Smooth muscle cell (in vitro differentiated cells): ENCODE measurements around the gene FBXO8. TPM values are rescaled to one million over a fixed set of nuclear protein-coding genes. Genes with fewer than 3 reads are reported as not detected.

ENCODE experiments used
- DNase-seq: peaks from one replicate; lab custom pipeline; 2025; ENCODE audit not compliant: unreplicated experiment; lab: John Stamatoyannopoulos, UW
- H2AFZ ChIP-seq: fragments of 200-600 bp; sonication (generic); 2 replicates; pipeline ENCODE4 v1.6.0; 2016; ENCODE audit warnings: antibody characterized with exemption, low read depth, mild to moderate bottlenecking
- H3F3A ChIP-seq: fragments of 200-600 bp; sonication (generic); 2 replicates; pipeline ENCODE4 v1.6.0; 2017; ENCODE audit warnings: antibody characterized with exemption, low read depth
- H3K27ac ChIP-seq: fragments of 200-600 bp; sonication (generic); 2 replicates; pipeline ENCODE4 v1.5.1; 2016; ENCODE audit warnings: low read depth, mild to moderate bottlenecking
- H3K27me3 ChIP-seq: fragments of 200-600 bp; sonication (generic); 2 replicates; pipeline ENCODE4 v1.6.1; 2016; ENCODE audit warnings: low read depth, mild to moderate bottlenecking
- H3K36me3 ChIP-seq: fragments of 200-600 bp; sonication (generic); 2 replicates; pipeline ENCODE4 v1.5.1; 2016; ENCODE audit warnings: low read depth
- H3K4me1 ChIP-seq: fragments of 200-600 bp; sonication (generic); 2 replicates; pipeline ENCODE4 v1.5.1; 2016; ENCODE audit warnings: low read depth
- H3K4me2 ChIP-seq: fragments of 200-600 bp; sonication (generic); 2 replicates; pipeline ENCODE4 v1.6.0; 2016; ENCODE audit warnings: mild to moderate bottlenecking
- H3K4me3 ChIP-seq: fragments of 200-600 bp; sonication (generic); 2 replicates; pipeline ENCODE4 v1.5.1; 2016; ENCODE audit warnings: mild to moderate bottlenecking
- H3K79me2 ChIP-seq: fragments of 200-600 bp; sonication (generic); 2 replicates; pipeline ENCODE4 v1.6.0; 2016; ENCODE audit warnings: low read depth, mild to moderate bottlenecking
- H3K9ac ChIP-seq: fragments of 200-600 bp; sonication (generic); 2 replicates; pipeline ENCODE4 v1.6.0; 2016; ENCODE audit warnings: low read depth
- H3K9me3 ChIP-seq: fragments of 200-600 bp; sonication (generic); replicated peaks from 2 replicates; pipeline ENCODE4 v1.5.1; 2016; ENCODE audit warnings: low read depth
- H4K20me1 ChIP-seq: fragments of 200-600 bp; sonication (generic); 2 replicates; pipeline ENCODE4 v1.6.0; 2016; ENCODE audit warnings: low read depth
- WGBS: methylation state at CpG from one replicate; pipeline ENCODE4 v1.1.7; 2016; ENCODE audit warnings: low lambda C conversion rate; 5-methylcytosine and 5-hydroxymethylcytosine counted together
- polyA plus RNA-seq: library from polyadenylated mRNA; unstranded; fragments of >200 nt; fragmentation: Nextera tagmentation; extraction: Ambion mirVana; gene quantifications from 2 replicates; pipeline ENCODE4 v1.2.1, GENCODE V29; 2016
- total RNA-seq: library from RNA; depleted of rRNA; stranded (reverse); fragments of >200 nt; gene quantifications from 2 replicates; pipeline ENCODE4 v1.2.3, GENCODE V29; 2014
- TF ChIP-seq, protein P1 (sequence below): fragments of 200-600 bp; sonication (generic); IDR thresholded peaks from 2 replicates; pipeline ENCODE4 v1.5.1; 2017; ENCODE audit warnings: borderline replicate concordance, mild to moderate bottlenecking, antibody characterized with exemption; ENCODE audit not compliant: insufficient read depth, poor library complexity, severe bottlenecking

FBXO8 gene
- total and polyA plus RNA-seq, 2 experiments from 2014 or later: 34.2 to 54.3 TPM

DNA sequence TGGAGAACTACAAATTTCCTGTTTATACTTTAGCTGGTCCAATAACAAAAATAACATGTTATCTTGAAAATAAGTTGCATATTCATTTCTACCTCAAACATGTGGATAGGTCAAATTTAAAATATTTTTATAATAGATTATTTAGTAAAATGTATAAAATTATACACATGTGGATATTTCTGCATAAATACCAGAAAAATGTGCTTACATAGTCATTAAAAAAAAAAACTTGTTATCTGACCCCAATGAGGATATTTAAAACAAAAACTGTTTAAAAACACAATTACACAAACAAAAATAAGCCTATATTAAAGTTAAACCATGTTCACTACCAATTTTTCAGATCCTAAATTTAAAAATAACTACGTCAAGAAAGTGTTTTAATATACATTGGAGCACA, 28.1 kb downstream of the FBXO8 start:
- Histone ChIP-seq H3K79me2 (peaks cover 27% of the 10 kb centered on the region), H3K36me3 (no peaks in the 10 kb centered on the region), H3K4me3 (no peak overlapping the region), H3F3A (no peaks in the 10 kb centered on the region), H3K9ac (no peak overlapping the region), H4K20me1 (no peaks in the 10 kb centered on the region), H2AFZ (no peak overlapping the region), H3K9me3 (no peaks in the 10 kb centered on the region), H3K27me3 (no peaks in the 10 kb centered on the region), H3K4me1 (no peaks in the 10 kb centered on the region), H3K4me2 (no peak overlapping the region), H3K27ac (no peak overlapping the region)
- TF ChIP-seq, protein P1, sequence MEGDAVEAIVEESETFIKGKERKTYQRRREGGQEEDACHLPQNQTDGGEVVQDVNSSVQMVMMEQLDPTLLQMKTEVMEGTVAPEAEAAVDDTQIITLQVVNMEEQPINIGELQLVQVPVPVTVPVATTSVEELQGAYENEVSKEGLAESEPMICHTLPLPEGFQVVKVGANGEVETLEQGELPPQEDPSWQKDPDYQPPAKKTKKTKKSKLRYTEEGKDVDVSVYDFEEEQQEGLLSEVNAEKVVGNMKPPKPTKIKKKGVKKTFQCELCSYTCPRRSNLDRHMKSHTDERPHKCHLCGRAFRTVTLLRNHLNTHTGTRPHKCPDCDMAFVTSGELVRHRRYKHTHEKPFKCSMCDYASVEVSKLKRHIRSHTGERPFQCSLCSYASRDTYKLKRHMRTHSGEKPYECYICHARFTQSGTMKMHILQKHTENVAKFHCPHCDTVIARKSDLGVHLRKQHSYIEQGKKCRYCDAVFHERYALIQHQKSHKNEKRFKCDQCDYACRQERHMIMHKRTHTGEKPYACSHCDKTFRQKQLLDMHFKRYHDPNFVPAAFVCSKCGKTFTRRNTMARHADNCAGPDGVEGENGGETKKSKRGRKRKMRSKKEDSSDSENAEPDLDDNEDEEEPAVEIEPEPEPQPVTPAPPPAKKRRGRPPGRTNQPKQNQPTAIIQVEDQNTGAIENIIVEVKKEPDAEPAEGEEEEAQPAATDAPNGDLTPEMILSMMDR: no peak
- 98% methylated on average over 1 of the region's 1 CpG for WGBS
- DNase-seq: no peak

DNA sequence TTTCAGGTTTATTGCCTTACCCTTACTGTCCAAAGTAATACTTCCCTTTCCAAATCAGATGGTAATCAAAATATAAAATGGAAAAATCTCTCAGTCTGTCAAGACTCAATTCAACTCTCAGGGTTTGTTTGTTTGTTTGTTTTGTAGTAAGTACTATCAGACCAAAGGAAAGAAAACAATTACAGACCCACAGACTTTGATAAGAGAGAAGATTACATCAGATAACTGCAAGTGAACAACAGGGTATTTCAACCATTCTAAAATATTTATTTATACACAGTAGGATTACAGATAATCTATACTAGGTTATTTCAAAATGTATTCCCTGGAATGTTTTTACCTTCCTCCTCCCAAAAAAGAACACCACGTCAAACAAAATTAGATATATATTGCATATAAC, 28.9 kb downstream of the FBXO8 start:
- Histone ChIP-seq H4K20me1 (no peaks in the 10 kb centered on the region), H3F3A (no peaks in the 10 kb centered on the region), H3K27me3 (no peaks in the 10 kb centered on the region), H3K79me2 (peaks cover 24% of the 10 kb centered on the region), H3K4me2 (no peak overlapping the region), H3K36me3 (no peaks in the 10 kb centered on the region), H3K27ac (no peak overlapping the region), H3K4me1 (no peaks in the 10 kb centered on the region), H3K4me3 (no peak overlapping the region), H3K9me3 (no peaks in the 10 kb centered on the region), H3K9ac (no peak overlapping the region), H2AFZ (no peak overlapping the region)
- 97% methylated on average over 1 of the region's 1 CpG for WGBS
- TF ChIP-seq, protein P1: no peak
- no peak for DNase-seq

DNA sequence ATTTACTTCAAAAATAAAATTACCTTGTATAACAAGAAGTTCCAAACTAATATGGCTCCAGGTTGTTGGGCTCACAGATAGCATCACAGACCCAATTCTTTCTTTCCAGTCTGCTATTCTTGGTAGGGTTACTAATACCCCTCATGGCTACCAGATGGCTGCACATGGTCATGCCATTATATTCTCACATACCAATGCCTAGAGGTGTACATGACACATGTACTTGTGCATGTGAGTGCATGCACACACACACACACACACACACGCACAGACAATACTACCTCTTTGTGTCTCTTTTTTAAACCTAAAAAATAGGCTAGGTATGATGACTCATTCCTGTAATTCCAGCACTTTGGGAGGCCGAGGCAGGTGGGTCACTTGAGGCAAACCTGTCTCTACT, 31.1 kb downstream of the FBXO8 start:
- no peak overlapping the region for H3K27ac ChIP-seq
- TF ChIP-seq, protein P1: no peak
- no peaks in the 10 kb centered on the region for H3F3A ChIP-seq
- no peaks in the 10 kb centered on the region for H3K4me1 ChIP-seq
- no peaks in the 10 kb centered on the region for H4K20me1 ChIP-seq
- H3K27me3 ChIP-seq: no peaks in the 10 kb centered on the region
- no peak for DNase-seq
- peaks cover 3% of the 10 kb centered on the region for H3K79me2 ChIP-seq
- no peak overlapping the region for H2AFZ ChIP-seq
- no peaks in the 10 kb centered on the region for H3K9me3 ChIP-seq
- no peak overlapping the region for H3K9ac ChIP-seq
- no peaks in the 10 kb centered on the region for H3K36me3 ChIP-seq
- H3K4me2 ChIP-seq: no peak overlapping the region
- WGBS: 57% methylated on average over 2 of the region's 2 CpGs
- no peak overlapping the region for H3K4me3 ChIP-seq

DNA sequence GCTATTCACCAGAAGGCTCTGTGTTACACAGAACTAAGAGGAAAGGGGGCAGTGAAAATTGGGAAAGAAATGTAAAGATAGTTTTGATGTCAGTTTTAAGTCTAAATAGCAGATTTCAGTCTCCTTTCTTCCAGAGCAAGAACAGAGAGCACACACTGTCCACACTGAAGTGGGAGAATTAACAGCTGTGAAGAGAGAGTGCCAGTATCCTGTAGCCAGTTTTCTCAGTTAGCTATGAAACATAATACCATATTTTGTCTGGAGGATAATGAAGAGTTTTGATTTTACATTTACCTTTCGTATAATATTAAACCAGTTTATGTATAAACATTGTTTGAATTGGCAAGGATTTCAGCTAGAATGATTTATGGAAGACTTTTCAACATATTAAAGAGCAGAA, 35.1 kb downstream of the FBXO8 start:
- TF ChIP-seq, protein P1: no peak
- Histone ChIP-seq H3K27me3 (no peaks in the 10 kb centered on the region), H3K79me2 (no peaks in the 10 kb centered on the region), H2AFZ (no peak overlapping the region), H3K27ac (no peak overlapping the region), H3K9me3 (no peaks in the 10 kb centered on the region), H3F3A (no peaks in the 10 kb centered on the region), H3K4me1 (no peaks in the 10 kb centered on the region), H3K4me3 (no peak overlapping the region), H3K9ac (no peak overlapping the region), H3K36me3 (no peaks in the 10 kb centered on the region), H3K4me2 (no peak overlapping the region), H4K20me1 (no peaks in the 10 kb centered on the region)
- DNase-seq: no peak
- 92% methylated on average over 1 of the region's 1 CpG for WGBS
